Measurements from ENCODE around the gene KRT33B.

KRT33B gene

DNA sequence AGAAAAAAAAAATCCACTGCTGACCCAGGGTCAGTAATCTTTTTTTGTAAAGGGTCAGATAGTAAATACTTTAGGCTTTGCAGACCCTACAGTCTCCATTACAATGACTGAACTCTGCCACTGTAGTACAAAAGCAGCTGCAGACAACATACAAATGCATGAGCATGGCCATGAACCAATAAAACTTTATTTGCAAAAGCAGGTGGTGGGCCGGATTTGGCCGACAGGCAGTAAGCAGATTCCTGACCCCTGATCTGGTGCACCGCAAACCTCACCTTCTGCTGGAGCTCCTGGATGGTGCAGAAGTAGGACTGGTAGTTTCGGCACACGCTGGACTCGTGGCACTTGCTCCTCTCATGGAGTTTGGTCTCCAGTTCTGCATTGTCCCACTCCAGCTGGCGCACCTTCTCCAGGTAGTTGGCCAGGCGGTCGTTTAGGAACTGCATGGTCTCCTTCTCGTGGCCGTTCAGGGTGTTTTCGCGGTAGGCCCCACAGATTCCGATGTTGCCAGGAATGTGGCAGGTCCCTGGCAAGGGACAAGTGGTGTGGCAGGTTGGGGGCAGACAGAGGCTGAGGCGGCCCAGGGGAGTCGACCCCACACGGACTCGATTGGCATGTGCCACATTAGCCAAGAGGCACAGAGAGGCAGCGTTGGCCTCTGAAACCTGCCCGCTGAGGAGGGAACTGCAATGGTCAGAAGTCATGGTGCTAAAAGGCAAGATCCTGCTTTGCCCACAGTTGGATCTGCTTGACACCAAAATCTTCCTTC lies 41.6 kb upstream of the KRT33B start:
- Histone ChIP-seq H3K27ac (ENCODE audit: low read depth, low read length) (no peak overlapping the region), H3K9ac (ENCODE audit: low read length in 5 of 5) (no peak overlapping the region), H3K36me3 (ENCODE audit: control insufficient read depth in 5 of 5, insufficient read depth in 5 of 5, low read length in 5 of 5) (no peaks in the 10 kb centered on the region), H3K27me3 (ENCODE audit: control insufficient read depth in 5 of 5, insufficient read depth in 4 of 5, low read length in 5 of 5) (peaks cover 2 to 7% (median 4%) of the 10 kb centered on the region in 5 donors), H3K4me1 (ENCODE audit: control insufficient read depth in 5 of 5, insufficient read depth in 5 of 5, low read length in 5 of 5) (no peaks in the 10 kb centered on the region), H3K9me3 (ENCODE audit: control insufficient read depth in 5 of 5, low read length in 5 of 5) (no peaks in the 10 kb centered on the region), H3K4me3 (ENCODE audit: low read depth in 1 of 5, low read length in 5 of 5) (no peak overlapping the region)

DNA sequence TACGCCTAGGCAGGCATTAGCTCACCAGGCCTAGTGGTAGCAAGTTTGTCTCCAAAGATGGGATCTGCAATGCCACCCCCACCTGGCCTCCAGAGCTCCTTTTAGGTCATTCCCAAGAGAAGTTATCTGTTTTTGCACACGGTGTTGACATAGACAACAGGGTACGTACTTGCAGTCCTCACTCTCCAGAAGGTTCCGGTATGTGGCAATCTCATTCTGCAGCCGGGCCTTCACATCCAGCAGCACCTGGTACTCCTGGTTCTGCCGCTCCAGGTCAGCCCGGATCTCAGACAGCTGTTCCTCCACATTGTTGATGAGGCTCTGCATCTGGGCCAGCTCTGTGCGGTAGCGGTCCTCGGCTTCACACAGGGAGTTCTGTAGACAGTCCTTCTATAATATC lies 37.6 kb upstream of the KRT33B start:
- peaks cover 3 to 7% (median 5%) of the 10 kb centered on the region in 5 donors for H3K27me3 ChIP-seq (ENCODE audit: control insufficient read depth in 5 of 5, insufficient read depth in 4 of 5, low read length in 5 of 5)
- no peaks in the 10 kb centered on the region for H3K36me3 ChIP-seq (ENCODE audit: control insufficient read depth in 5 of 5, insufficient read depth in 5 of 5, low read length in 5 of 5)
- no peak overlapping the region for H3K27ac ChIP-seq (ENCODE audit: low read depth, low read length)
- no peak overlapping the region for H3K4me3 ChIP-seq (ENCODE audit: low read depth in 1 of 5, low read length in 5 of 5)
- H3K9me3 ChIP-seq (ENCODE audit: control insufficient read depth in 5 of 5, low read length in 5 of 5) = no peaks in the 10 kb centered on the region
- no peaks in the 10 kb centered on the region for H3K4me1 ChIP-seq (ENCODE audit: control insufficient read depth in 5 of 5, insufficient read depth in 5 of 5, low read length in 5 of 5)
- H3K9ac ChIP-seq (ENCODE audit: low read length in 5 of 5) = no peak overlapping the region

DNA sequence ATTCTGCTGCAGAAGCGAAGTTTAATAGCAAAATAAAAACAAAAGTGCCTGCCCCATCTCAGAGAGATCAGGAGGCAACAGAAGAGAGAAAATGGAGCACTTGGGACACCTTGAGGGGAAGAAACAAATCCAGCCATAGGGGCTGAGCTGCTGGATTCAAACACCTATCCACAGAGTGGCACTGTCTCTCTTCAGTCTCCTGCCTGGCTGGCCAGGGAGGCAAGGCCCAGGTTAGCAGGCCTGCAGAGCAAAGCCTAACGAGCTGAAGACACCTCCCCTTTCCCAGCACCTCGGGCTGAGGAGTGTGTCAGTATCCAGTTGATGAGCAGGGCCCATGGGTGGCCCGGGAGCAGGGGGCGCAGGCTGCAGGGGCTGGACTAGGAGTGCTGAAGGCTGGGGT lies 36.6 kb upstream of the KRT33B start:
- Histone ChIP-seq H3K9ac (ENCODE audit: low read length in 5 of 5) (no peak overlapping the region), H3K27me3 (ENCODE audit: control insufficient read depth in 5 of 5, insufficient read depth in 4 of 5, low read length in 5 of 5) (peaks cover 3 to 7% (median 5%) of the 10 kb centered on the region in 5 donors)

DNA sequence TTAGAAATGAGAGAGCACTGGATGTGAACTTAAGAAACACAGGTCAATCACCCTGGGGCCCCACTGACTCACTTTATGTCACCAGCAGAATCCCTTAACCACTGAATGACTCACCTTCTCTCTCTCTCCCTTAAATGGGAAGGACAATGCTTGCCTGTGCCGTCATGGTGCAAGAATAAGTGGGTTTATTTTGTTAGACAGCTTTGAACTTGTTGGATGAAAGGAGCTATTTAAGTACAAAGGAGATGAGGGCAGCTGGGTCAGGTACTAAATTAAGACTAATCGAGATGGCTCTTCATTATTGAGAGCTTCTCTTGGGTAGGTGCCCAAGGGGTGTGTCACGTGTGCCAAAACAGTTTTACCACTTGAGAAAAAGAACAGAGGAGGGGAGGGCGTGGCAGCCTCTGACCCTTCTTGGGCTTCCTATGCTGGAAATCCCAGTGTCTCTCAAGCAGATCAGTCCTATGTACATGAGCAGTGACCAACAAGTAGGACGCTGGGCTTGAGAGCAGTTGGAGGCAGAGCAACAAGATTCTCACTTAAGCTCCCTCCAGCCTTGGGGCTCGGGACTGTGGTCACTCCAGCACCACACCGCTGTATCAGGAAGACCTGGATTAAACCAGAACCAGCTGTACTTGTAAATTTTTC lies 34.5 kb upstream of the KRT33B start:
- Histone ChIP-seq H3K9me3 (ENCODE audit: control insufficient read depth in 5 of 5, low read length in 5 of 5) (no peaks in the 10 kb centered on the region), H3K4me3 (ENCODE audit: low read depth in 1 of 5, low read length in 5 of 5) (no peak overlapping the region), H3K4me1 (ENCODE audit: control insufficient read depth in 5 of 5, insufficient read depth in 5 of 5, low read length in 5 of 5) (no peaks in the 10 kb centered on the region), H3K27ac (ENCODE audit: low read depth, low read length) (no peak overlapping the region), H3K9ac (ENCODE audit: low read length in 5 of 5) (no peak overlapping the region), H3K36me3 (ENCODE audit: control insufficient read depth in 5 of 5, insufficient read depth in 5 of 5, low read length in 5 of 5) (no peaks in the 10 kb centered on the region), H3K27me3 (ENCODE audit: control insufficient read depth in 5 of 5, insufficient read depth in 4 of 5, low read length in 5 of 5) (peaks cover 3 to 8% (median 5%) of the 10 kb centered on the region in 5 donors)

More for the DNA sequence above, 36.6 kb upstream of the KRT33B start:
- no peak overlapping the region for H3K4me3 ChIP-seq (ENCODE audit: low read depth in 1 of 5, low read length in 5 of 5)
- H3K9me3 ChIP-seq (ENCODE audit: control insufficient read depth in 5 of 5, low read length in 5 of 5) = no peaks in the 10 kb centered on the region
- no peak overlapping the region for H3K27ac ChIP-seq (ENCODE audit: low read depth, low read length)
- H3K36me3 ChIP-seq (ENCODE audit: control insufficient read depth in 5 of 5, insufficient read depth in 5 of 5, low read length in 5 of 5) = no peaks in the 10 kb centered on the region
- H3K4me1 ChIP-seq (ENCODE audit: control insufficient read depth in 5 of 5, insufficient read depth in 5 of 5, low read length in 5 of 5) = no peaks in the 10 kb centered on the region

DNA sequence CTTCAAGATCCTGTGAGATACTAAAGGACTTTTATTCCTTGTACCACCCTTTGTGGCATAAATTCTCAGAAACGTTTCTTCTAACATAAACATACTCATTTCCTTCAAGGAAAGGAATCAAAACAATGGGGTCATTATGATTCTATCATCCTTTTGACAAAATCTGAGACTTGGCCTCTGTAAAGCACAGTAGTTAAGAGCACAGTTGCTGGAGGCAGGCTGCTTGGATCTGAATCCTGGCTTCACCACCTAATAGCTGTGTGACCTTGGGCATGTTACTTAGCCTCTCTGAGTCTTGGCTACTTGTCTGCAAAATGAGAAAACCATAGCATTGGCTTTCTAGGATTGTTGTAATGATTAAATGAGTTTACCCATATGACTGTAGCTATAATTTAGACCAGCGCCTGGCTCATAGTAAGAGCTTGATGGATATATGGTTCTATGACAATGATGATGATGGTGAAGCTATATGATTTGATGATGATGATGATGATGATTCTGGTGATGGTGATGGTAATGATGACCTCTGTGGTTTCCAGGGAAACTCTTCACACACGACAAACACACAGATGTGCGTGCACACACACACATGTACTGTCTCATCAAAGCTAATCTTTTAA lies 33.9 kb upstream of the KRT33B start:
- H3K9ac ChIP-seq (ENCODE audit: low read length in 5 of 5) = no peak overlapping the region
- H3K36me3 ChIP-seq (ENCODE audit: control insufficient read depth in 5 of 5, insufficient read depth in 5 of 5, low read length in 5 of 5) = no peaks in the 10 kb centered on the region
- H3K4me3 ChIP-seq (ENCODE audit: low read depth in 1 of 5, low read length in 5 of 5) = no peak overlapping the region
- H3K27ac ChIP-seq (ENCODE audit: low read depth, low read length) = no peak overlapping the region
- peaks cover 2 to 5% (median 3%) of the 10 kb centered on the region in 5 donors for H3K27me3 ChIP-seq (ENCODE audit: control insufficient read depth in 5 of 5, insufficient read depth in 4 of 5, low read length in 5 of 5)
- H3K9me3 ChIP-seq (ENCODE audit: control insufficient read depth in 5 of 5, low read length in 5 of 5) = no peaks in the 10 kb centered on the region
- no peaks in the 10 kb centered on the region for H3K4me1 ChIP-seq (ENCODE audit: control insufficient read depth in 5 of 5, insufficient read depth in 5 of 5, low read length in 5 of 5)

DNA sequence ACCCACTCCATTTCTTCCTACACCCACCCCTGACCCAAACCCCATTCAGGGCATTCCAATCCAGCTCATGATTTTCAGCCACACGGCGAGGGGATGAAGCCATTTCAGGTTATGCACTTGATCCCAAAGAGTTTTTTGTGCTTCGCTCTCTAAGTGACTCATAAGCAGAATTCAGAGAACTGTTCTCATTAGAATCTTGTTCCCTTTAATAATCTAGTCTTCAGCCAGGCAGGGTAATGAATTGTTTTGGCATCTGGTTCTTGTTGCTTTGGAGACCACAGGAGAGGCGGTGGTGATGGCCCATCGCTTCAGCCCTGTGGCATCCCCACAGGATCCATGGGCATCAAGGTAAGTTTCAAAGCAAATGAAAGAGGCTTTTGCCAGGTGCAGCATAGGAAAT lies 32.5 kb upstream of the KRT33B start:
- Histone ChIP-seq H3K27me3 (ENCODE audit: control insufficient read depth in 5 of 5, insufficient read depth in 4 of 5, low read length in 5 of 5) (peaks cover 0 to 5% (median 2%) of the 10 kb centered on the region in 5 donors), H3K4me1 (ENCODE audit: control insufficient read depth in 5 of 5, insufficient read depth in 5 of 5, low read length in 5 of 5) (no peaks in the 10 kb centered on the region), H3K4me3 (ENCODE audit: low read depth in 1 of 5, low read length in 5 of 5) (no peak overlapping the region), H3K9ac (ENCODE audit: low read length in 5 of 5) (no peak overlapping the region), H3K9me3 (ENCODE audit: control insufficient read depth in 5 of 5, low read length in 5 of 5) (no peaks in the 10 kb centered on the region), H3K36me3 (ENCODE audit: control insufficient read depth in 5 of 5, insufficient read depth in 5 of 5, low read length in 5 of 5) (no peaks in the 10 kb centered on the region), H3K27ac (ENCODE audit: low read depth, low read length) (no peak overlapping the region)

DNA sequence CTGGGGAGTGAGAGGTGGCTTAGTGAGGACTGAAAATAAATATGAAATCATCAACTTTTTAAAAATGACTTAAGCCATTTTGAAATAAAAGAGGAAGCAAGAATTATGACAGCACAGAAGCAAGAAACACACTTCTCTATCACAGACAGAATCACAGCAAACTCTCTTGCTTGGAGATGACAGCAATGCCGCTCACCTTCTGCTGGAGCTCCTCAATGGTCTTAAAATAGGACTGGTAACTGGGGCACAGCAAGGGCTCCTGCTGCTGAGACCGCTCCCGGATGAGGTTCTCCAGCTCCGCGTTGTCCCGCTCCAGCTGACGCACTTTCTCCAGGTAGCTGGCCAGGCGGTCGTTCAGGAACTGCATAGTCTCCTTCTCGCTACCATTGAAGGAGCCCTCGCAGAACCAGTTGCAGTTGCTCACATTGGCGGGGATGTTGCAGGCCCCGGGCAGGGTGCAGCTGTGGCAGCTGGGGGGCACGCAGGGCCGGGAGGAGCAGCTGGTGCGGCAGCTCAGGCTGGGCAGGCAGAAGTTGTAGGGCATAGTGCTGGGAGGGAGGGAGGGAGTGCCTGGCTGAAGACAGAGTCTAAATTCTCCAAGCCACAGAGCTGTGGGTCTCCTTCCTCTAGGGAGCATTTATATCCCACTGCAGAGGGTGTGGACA lies 27.5 kb upstream of the KRT33B start, which contains the start of gene KRT31:
KRT31 (minus strand) TSS at position 613 of the 665 bp plus-strand sequence; CDS start at position 544, 69 bp downstream.
- Histone ChIP-seq H3K9ac (ENCODE audit: low read length in 5 of 5) (no peak within 1 kb of the TSS), H3K4me1 (ENCODE audit: control insufficient read depth in 5 of 5, insufficient read depth in 5 of 5, low read length in 5 of 5) (no peaks in the 10 kb centered on the region), H3K4me3 (ENCODE audit: low read depth in 1 of 5, low read length in 5 of 5) (no peak within 1 kb of the TSS), H3K9me3 (ENCODE audit: control insufficient read depth in 5 of 5, low read length in 5 of 5) (no peaks in the 10 kb centered on the region), H3K27me3 (ENCODE audit: control insufficient read depth in 5 of 5, insufficient read depth in 4 of 5, low read length in 5 of 5) (peaks cover 0 to 11% (median 5%) of the 10 kb centered on the region in 5 donors), H3K27ac (ENCODE audit: low read depth, low read length) (no peak within 1 kb of the TSS), H3K36me3 (ENCODE audit: control insufficient read depth in 5 of 5, insufficient read depth in 5 of 5, low read length in 5 of 5) (no peaks in the 10 kb centered on the region)

DNA sequence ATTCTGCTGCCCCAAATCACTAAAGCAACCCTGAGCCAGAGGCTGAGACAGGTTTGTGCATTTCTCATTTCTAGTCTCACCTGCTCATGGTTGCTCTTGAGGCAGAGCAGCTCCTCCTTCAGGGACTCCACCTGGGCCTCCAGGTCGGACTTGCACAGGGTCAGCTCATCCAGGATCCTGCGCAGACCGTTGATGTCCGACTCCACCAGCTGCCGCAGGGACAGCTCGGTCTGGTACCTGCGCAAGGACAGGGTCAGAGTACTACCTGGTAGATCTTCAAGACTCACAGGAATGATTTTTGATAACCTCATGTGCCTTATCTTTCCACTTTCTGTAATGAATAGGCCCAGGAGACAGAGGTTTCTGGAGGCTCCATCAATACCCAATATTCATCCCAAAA lies 26.7 kb upstream of the KRT33B start:
- Histone ChIP-seq H3K27me3 (ENCODE audit: control insufficient read depth in 5 of 5, insufficient read depth in 4 of 5, low read length in 5 of 5) (peaks cover 0 to 11% (median 5%) of the 10 kb centered on the region in 5 donors), H3K4me3 (ENCODE audit: low read depth in 1 of 5, low read length in 5 of 5) (no peak overlapping the region), H3K9me3 (ENCODE audit: control insufficient read depth in 5 of 5, low read length in 5 of 5) (no peaks in the 10 kb centered on the region), H3K27ac (ENCODE audit: low read depth, low read length) (no peak overlapping the region), H3K4me1 (ENCODE audit: control insufficient read depth in 5 of 5, insufficient read depth in 5 of 5, low read length in 5 of 5) (no peaks in the 10 kb centered on the region), H3K36me3 (ENCODE audit: control insufficient read depth in 5 of 5, insufficient read depth in 5 of 5, low read length in 5 of 5) (no peaks in the 10 kb centered on the region), H3K9ac (ENCODE audit: low read length in 5 of 5) (no peak overlapping the region)

DNA sequence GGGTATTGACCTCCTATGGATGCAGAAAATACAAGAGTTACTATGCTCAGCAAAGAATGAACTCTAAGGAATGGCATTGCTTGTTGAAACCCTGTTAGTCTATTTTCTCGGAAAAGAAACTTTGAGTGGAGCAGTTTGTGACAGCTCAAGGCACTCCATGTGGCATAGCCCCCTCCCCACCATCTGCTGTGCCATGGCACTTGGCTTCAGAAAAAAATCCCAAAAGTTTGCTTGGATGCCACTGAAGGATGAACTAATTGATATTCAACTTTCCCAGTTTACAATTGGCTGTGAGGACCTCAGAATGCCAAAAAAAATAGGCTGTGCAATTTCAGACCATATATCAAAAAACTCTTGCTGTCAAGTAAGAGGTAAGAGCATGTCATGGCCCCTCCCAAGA lies 26.0 kb upstream of the KRT33B start:
- H3K9me3 ChIP-seq (ENCODE audit: control insufficient read depth in 5 of 5, low read length in 5 of 5) = no peaks in the 10 kb centered on the region
- H3K4me1 ChIP-seq (ENCODE audit: control insufficient read depth in 5 of 5, insufficient read depth in 5 of 5, low read length in 5 of 5) = no peaks in the 10 kb centered on the region
- no peaks in the 10 kb centered on the region for H3K36me3 ChIP-seq (ENCODE audit: control insufficient read depth in 5 of 5, insufficient read depth in 5 of 5, low read length in 5 of 5)
- no peak overlapping the region for H3K27ac ChIP-seq (ENCODE audit: low read depth, low read length)
- no peak overlapping the region for H3K9ac ChIP-seq (ENCODE audit: low read length in 5 of 5)
- peaks cover 0 to 11% (median 9%) of the 10 kb centered on the region in 5 donors for H3K27me3 ChIP-seq (ENCODE audit: control insufficient read depth in 5 of 5, insufficient read depth in 4 of 5, low read length in 5 of 5)
- H3K4me3 ChIP-seq (ENCODE audit: low read depth in 1 of 5, low read length in 5 of 5) = no peak overlapping the region

All from subcutaneous abdominal adipose tissue (tissue), 5 donors.